T-helper 2 cell treated with Interferon-gamma antibody and Interleukin-4, amounts not matched to agents 5 μg/mL and 100 μg/mL, for 36 hours (primary cell): ENCODE measurements around the gene FAM181A.

Experiments used
- DNase-seq: peaks from one replicate; pipeline ENCODE4 v3.0.0; 2021; ENCODE audit warnings: low spot score
- H3K27ac Mint-ChIP-seq: one replicate; pipeline ENCODE4 v1.8.0; 2021; ENCODE audit warnings: mild to moderate bottlenecking, mixed read lengths
- H3K27me3 Mint-ChIP-seq: one replicate; pipeline ENCODE4 v1.8.0; 2021; ENCODE audit warnings: low read depth, mixed read lengths
- H3K36me3 Mint-ChIP-seq: one replicate; pipeline ENCODE4 v1.8.0; 2021; ENCODE audit warnings: low read depth, mixed read lengths
- H3K4me1 Mint-ChIP-seq: one replicate; pipeline ENCODE4 v1.8.0; 2021; ENCODE audit warnings: low read depth, mixed read lengths
- H3K4me3 Mint-ChIP-seq: one replicate; pipeline ENCODE4 v1.8.0; 2022; ENCODE audit warnings: mild to moderate bottlenecking, moderate library complexity, mixed read lengths
- H3K9me3 Mint-ChIP-seq: one replicate; pipeline ENCODE4 v1.8.0; 2021; ENCODE audit warnings: mixed read lengths

FAM181A gene

DNA sequence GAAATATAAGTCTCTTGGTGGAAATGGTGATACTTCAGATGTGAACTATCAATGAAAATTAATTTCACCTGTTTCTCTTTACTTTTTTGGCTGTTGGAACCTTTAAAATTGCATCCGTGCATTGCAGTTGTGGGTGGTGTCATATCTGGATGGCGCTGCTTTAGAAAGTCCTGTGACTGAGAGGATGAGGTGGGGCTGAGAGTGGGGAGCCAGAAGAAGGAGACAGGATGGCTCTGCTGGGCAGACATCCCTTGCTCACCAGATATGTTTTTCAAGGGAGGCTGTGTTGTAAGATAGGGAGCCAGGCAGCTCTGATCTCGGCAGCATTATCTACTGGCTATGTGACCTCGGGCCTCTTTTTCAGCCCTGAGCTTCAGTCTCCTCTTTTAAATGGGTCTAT, 36.5 kb downstream of the FAM181A start:
- H3K36me3 Mint-ChIP-seq = peaks cover 55% of the 10 kb centered on the region
- H3K9me3 Mint-ChIP-seq = no peaks in the 10 kb centered on the region
- H3K4me1 Mint-ChIP-seq = peaks cover 83% of the 10 kb centered on the region
- H3K27ac Mint-ChIP-seq = peak overlapping the region; percentile 99
- no peaks in the 10 kb centered on the region for H3K27me3 Mint-ChIP-seq
- H3K4me3 Mint-ChIP-seq = peak overlapping the region; percentile 80
- no peak for DNase-seq

DNA sequence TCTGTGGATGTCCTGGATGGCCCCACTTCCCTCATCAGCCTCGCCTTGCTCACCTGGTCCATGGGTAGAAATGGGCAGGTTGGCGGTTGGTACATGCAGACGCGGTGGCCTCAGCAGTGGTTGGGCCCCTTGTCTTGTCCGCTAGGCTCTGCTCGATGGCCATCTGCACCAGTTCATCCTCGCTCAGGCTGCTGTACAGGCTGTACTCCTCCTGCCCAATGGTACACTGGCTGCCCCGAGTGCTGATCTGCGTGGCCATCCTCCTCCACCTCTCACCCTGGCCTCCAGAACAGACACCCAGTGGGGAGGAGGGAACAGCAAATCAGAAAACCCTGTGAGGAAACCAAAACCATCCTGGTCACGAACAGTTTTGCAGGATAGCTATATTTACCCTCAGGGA, 37.1 kb downstream of the FAM181A start:
- Mint-ChIP-seq H3K4me3 (no peak overlapping the region), H3K9me3 (no peaks in the 10 kb centered on the region), H3K36me3 (peaks cover 54% of the 10 kb centered on the region), H3K4me1 (peaks cover 82% of the 10 kb centered on the region), H3K27ac (peak overlapping the region; percentile 99), H3K27me3 (no peaks in the 10 kb centered on the region)
- no peak for DNase-seq

DNA sequence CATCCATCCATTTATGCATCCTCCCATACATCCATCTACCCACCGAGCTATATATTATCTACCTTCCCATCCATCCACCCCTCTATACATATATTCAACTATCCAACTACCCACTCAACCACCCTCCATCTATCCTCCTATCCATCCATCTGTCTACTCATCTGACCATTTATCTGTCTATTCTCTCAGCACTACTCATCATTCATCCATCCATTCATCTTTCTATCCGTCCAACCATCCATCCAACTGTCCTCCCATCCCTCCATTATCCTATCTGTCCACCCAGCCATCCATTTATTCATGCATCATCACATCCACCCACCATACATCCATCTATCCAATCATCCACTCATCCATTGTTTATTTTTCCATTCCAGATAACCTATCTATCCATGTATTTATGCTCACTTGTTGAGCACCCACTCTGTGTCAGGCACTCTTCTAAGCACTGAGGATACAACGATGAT, 37.7 kb downstream of the FAM181A start:
- DNase-seq = no peak
- Mint-ChIP-seq H3K4me3 (peak overlapping the region; percentile 15), H3K27ac (peak overlapping the region; percentile 99), H3K9me3 (no peaks in the 10 kb centered on the region), H3K36me3 (peaks cover 49% of the 10 kb centered on the region), H3K4me1 (peaks cover 77% of the 10 kb centered on the region), H3K27me3 (no peaks in the 10 kb centered on the region)

DNA sequence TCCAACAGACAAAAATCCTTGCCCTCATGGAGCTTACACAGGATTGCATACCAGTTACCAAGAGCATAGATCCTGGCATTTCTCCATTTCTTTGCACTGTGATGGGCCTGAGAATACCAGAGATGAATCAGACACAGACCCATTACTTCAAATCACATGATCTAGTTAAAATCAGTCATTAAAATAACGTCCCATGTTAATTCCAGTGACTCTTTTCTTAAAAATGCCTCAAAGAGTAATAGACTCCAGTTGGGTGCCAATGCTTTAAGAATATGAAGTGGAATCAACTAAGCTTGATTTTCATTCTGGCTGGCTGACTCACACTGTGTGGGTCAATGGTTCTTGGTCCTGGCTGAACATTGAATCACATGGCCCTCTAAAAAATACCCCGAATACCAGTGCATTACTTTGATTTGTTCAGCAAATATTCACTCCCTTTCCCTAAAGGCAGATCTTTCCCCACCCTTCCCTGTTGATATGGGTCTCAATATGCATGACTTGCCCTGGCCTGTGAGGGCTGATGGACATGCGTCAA, 38.2 kb downstream of the FAM181A start:
- no peaks in the 10 kb centered on the region for H3K27me3 Mint-ChIP-seq
- no peak overlapping the region for H3K4me3 Mint-ChIP-seq
- peaks cover 49% of the 10 kb centered on the region for H3K36me3 Mint-ChIP-seq

DNA sequence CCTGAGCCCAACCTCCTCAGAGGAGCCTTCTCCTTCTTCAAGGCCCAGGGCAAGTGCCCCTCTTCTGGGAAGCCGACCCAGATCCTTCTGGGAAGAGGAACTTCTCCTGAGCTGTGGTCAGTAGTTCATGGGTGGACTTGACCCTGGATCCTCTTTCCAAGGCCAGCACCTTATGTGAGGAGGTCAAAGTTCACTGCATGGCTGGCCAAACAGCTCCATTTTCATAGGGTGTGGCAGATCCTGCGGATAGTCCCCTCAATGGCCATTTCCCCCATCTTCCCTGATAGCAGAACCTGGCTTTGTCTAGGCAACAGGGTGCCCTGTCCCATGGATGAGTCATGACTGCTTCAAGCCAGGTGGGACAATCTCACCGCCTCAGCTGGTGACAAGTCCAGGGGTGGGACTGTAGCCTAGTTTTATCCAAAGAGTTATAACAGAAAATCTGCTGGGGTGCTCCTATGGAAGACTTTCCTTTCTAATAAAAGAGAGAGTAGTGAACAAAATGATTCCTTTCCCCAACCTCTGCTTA, 38.9 kb downstream of the FAM181A start:
- Mint-ChIP-seq H3K4me3 (no peak overlapping the region), H3K9me3 (no peaks in the 10 kb centered on the region), H3K4me1 (peaks cover 79% of the 10 kb centered on the region), H3K27me3 (no peaks in the 10 kb centered on the region), H3K27ac (peak overlapping the region; percentile 69), H3K36me3 (peaks cover 47% of the 10 kb centered on the region)
- no peak for DNase-seq

More for the DNA sequence above, 38.2 kb downstream of the FAM181A start:
- DNase-seq = no peak
- H3K9me3 Mint-ChIP-seq = no peaks in the 10 kb centered on the region
- peak overlapping the region; percentile 99 for H3K27ac Mint-ChIP-seq
- peaks cover 77% of the 10 kb centered on the region for H3K4me1 Mint-ChIP-seq

DNA sequence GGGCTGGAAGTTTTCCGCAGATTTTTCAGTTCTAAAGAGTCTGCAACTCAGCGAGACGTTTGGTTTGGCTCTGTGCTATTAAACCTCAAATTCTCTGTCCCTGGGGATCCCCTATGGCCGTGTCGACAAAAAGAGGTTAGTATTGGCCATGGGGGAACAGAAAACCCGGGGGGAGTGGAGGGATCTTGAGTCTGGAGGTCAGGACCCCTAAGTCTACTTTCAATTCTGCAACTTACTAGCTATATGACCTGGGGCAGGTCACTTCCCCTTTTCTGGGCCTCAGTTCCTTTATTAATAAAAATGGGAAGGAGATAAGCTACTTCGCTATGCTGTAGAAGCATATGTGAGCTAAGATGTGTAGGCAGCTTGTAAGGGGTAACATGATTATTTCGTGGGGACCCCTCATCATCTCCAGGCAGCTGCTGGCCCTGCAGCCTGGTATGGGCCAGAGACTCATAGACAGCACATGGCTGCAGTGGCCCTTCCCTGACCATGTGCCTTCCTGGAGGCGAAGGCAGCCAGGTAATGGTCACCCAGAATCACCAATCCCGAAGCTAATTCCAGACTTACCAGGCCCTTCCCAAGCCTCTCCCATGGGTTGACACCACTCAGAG, 40.6 kb downstream of the FAM181A start:
- DNase-seq = no peak
- Mint-ChIP-seq H3K9me3 (no peaks in the 10 kb centered on the region), H3K36me3 (peaks cover 43% of the 10 kb centered on the region), H3K4me3 (no peak overlapping the region), H3K27ac (peak overlapping the region; percentile 26), H3K4me1 (peaks cover 80% of the 10 kb centered on the region), H3K27me3 (no peaks in the 10 kb centered on the region)

DNA sequence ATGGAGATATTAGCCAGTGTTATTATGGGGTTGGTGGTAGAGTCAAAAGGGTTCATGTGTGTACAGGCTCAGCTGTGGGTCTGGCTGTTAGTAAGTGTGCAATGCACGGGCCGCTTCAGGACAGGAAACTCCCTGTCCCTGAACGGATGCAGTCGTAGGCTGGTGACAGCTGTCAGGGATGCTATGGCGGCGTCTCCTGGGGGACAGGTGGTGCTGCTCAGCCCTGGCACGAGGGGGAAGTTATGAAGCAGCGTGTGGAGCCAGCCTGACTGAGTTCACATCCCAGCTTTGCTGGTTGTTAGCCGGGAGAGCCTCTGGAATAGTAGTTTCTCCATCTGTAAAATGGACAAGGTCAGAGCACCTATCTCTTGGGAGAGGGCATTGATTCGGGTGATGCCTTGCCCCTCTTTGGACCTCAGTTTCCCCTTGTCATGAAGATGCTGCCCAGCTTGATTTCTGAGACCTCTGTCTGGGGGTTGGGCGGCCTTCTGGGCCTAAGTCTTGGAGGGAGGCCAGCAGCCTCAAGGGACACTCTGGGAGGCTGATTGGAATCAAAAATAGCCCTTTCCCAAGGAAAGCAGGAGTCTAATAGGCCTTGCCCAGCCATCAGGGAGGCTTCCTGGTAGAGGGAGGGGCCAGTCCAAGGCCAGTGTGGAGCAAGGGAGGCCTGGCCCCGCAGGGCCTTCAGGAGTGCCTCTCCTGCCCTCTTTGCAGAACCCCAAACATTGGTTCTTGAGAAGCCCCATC, 42.1 kb downstream of the FAM181A start:
- peak overlapping the region; percentile 83 for H3K27ac Mint-ChIP-seq
- peaks cover 75% of the 10 kb centered on the region for H3K4me1 Mint-ChIP-seq
- H3K36me3 Mint-ChIP-seq = peaks cover 41% of the 10 kb centered on the region
- no peak for DNase-seq
- H3K9me3 Mint-ChIP-seq = no peaks in the 10 kb centered on the region
- H3K27me3 Mint-ChIP-seq = no peaks in the 10 kb centered on the region
- H3K4me3 Mint-ChIP-seq = peak overlapping the region; percentile 37

DNA sequence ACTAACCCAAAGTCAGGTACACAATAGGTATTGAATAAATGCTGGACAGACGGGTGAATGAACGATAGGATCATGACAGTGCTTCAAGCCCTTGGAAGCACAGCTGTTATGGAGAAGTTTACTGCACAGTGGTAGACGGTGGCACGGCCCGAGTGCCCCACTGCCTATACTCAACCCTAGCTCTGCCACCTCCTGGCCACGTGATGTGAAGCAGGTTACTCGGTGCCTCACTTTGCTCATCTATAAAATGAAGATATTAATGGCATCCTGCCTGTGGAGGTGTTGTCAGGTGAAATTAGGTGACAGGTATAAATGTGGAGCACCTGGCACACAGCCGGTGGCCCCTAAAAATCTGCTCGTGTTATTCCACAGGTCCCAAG, 43.4 kb downstream of the FAM181A start:
- no peak for DNase-seq
- Mint-ChIP-seq H3K4me3 (peak overlapping the region; percentile 87), H3K27me3 (no peaks in the 10 kb centered on the region), H3K4me1 (peaks cover 73% of the 10 kb centered on the region), H3K9me3 (no peaks in the 10 kb centered on the region), H3K27ac (peak overlapping the region; percentile 98), H3K36me3 (peaks cover 34% of the 10 kb centered on the region)

DNA sequence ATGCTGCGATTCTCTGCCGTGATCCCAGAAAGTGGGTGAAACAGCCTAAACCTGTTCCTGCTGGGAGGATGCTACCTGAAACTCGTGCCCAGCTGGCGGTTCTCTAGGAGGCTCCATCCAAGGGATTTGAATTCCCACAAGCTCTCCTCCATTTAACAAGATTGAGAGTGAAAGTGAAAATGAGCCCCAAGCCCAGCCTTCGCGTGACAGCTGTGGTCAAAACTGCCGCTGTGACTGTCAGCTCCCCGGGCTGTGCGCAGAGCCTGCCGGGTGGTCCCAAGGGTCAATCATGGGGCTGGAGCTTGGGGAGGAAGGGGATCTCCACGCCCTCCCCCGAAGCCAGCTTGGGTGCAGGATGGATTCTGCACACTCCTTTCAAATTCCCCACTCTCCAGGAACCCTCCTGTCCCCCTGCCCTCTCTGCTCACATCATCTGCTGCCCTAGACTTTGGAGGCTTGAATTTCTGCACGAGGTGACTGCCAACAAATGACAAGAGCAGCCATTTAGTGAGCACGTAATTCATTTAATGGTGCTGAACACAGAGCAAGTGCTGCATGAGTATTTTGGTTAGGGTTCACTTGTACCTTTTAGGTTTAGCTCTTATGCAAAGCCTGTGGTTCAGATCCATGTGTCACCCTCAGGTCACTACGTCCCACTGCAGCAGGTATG, 44.0 kb downstream of the FAM181A start:
- peaks cover 77% of the 10 kb centered on the region for H3K4me1 Mint-ChIP-seq
- H3K27me3 Mint-ChIP-seq = no peaks in the 10 kb centered on the region
- DNase-seq = peak; percentile 73
- no peaks in the 10 kb centered on the region for H3K9me3 Mint-ChIP-seq
- H3K27ac Mint-ChIP-seq = peak overlapping the region; percentile 98
- H3K36me3 Mint-ChIP-seq = peaks cover 35% of the 10 kb centered on the region
- H3K4me3 Mint-ChIP-seq = peak overlapping the region; percentile 87

DNA sequence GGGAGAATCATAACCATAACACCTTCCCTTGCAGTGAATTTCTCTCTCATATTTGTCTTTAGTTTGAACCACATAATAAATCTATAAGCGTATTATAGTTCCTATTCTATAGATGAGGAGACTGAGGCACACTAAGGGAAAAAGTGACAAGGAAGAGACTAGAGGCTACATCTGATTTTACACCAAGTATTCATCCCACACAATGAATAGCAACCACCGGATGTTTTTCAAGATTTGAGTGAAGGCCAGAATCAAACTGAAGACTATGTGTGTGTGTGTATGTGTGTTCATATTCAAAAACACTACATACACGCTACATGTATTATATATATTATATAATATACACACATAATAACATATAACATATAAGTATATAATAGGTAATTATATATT, 44.5 kb downstream of the FAM181A start:
- Mint-ChIP-seq H3K27me3 (no peaks in the 10 kb centered on the region), H3K4me1 (peaks cover 77% of the 10 kb centered on the region), H3K4me3 (peak overlapping the region; percentile 87), H3K27ac (peak overlapping the region; percentile 98), H3K9me3 (peaks cover 2% of the 10 kb centered on the region), H3K36me3 (peaks cover 34% of the 10 kb centered on the region)
- no peak for DNase-seq

DNA sequence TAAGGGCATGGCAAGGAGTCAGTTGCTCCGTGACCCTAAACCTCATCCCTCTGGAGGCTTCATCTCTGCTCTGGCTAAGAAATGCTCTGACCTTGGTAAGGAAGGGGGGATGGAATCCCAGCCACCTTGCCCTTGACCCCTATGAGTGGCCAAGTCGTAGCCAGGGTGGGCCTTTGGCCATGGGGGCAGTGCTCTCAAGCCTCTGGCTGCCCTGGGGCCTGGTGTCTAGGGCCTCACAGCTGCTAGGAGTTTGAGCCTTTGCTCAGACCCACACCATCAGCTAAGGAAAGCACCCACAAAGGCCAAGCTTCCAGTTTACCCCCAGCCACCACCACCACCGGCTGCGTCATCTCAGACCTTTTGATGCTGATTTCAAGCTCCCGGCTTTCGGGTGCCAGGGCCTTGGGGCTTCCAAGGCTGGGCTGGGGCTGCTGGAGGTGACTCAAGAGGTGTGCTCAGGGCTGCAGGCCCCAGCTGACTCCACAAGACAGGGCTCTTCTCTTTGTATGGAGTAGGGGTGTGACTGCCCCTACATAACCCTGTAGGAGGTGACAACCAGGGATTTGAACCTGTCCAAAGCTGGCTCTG, 45.6 kb downstream of the FAM181A start:
- Mint-ChIP-seq H3K27me3 (no peaks in the 10 kb centered on the region), H3K9me3 (peaks cover 10% of the 10 kb centered on the region), H3K4me1 (peaks cover 80% of the 10 kb centered on the region), H3K27ac (peak overlapping the region; percentile 100), H3K4me3 (peak overlapping the region; percentile 89), H3K36me3 (peaks cover 37% of the 10 kb centered on the region)
- DNase-seq = peak; percentile 64

DNA sequence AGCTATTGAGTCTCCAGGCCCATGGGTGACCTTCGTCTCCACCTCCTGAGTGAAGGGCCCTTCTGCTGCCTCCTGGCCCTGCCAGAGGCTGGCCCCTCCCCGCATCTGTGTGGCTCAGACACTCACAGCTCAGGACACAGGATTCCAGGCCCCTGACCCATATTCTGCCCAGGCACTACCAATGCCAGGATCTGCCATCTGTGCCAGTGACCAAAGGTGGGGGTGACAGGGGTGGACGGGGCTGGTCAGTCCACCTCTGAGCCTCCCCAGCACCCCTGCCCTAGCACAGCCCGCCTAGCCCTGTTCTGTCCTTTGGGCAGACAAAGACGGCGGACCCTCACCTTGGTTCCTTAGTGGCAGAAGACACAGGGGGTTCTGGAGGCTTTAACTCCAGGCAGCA, 46.5 kb downstream of the FAM181A start:
- H3K4me1 Mint-ChIP-seq = peaks cover 81% of the 10 kb centered on the region
- peak overlapping the region; percentile 89 for H3K4me3 Mint-ChIP-seq
- H3K27ac Mint-ChIP-seq = peak overlapping the region; percentile 100
- H3K9me3 Mint-ChIP-seq = peaks cover 15% of the 10 kb centered on the region
- no peaks in the 10 kb centered on the region for H3K27me3 Mint-ChIP-seq
- H3K36me3 Mint-ChIP-seq = peaks cover 42% of the 10 kb centered on the region
- DNase-seq = no peak

DNA sequence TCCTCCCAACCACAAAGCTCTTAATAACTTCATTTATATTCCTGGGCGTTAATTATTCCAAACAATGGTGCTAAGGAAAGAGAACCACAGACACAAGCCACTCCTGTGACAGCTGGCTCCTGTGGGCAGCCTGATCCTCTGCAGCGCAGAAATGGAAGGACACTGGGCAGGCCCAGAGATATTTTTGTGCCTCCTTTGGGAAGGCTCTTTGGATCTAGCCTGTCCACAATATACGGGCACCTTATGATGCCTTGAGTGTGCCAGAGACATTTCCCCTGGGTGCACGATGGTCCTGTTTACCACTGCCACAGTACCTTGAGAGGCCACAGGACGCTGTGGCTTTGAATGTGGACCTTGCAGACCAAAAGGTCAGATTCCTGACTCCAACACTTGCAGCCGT, 47.2 kb downstream of the FAM181A start:
- peaks cover 83% of the 10 kb centered on the region for H3K4me1 Mint-ChIP-seq
- peaks cover 16% of the 10 kb centered on the region for H3K9me3 Mint-ChIP-seq
- H3K4me3 Mint-ChIP-seq = peak overlapping the region; percentile 89
- DNase-seq = no peak
- no peaks in the 10 kb centered on the region for H3K27me3 Mint-ChIP-seq
- peaks cover 39% of the 10 kb centered on the region for H3K36me3 Mint-ChIP-seq
- peak overlapping the region; percentile 100 for H3K27ac Mint-ChIP-seq
